WTC11 (cell line): ENCODE data around the gene RAB11FIP5. TPM values are rescaled to one million over a fixed set of nuclear protein-coding genes. Genes with fewer than 3 reads are reported as not detected.

Experiments used
- ATAC-seq: fragments of 200-7000 bp; cut with Tn5 transposase; 2 replicates; pipeline ENCODE4 v1.10.0; 2021; ENCODE audit warnings: mild to moderate bottlenecking, moderate library complexity
- CTCF ChIA-PET: fragments of 300-600 bp; sonication (Branson Sonifier 250); formaldehyde crosslinking; loops from one replicate; lab custom pipeline; 2021; ENCODE audit warnings: antibody characterized with exemption; lab: Charles Lee
- POLR2A ChIA-PET: fragments of 350-600 bp; sonication (Branson Sonifier 250); formaldehyde crosslinking; loops from one replicate; lab custom pipeline; 2021; ENCODE audit warnings: antibody characterized with exemption; lab: Charles Lee
- DNase-seq: peaks from one replicate; pipeline ENCODE4 v3.0.0; 2021; ENCODE audit warnings: low spot score
- H3K27ac Mint-ChIP-seq: 2 replicates; pipeline ENCODE4 v1.8.0; 2021; ENCODE audit warnings: mixed read lengths
- H3K27me3 Mint-ChIP-seq: 2 replicates; pipeline ENCODE4 v1.8.0; 2021; ENCODE audit warnings: low read depth, mild to moderate bottlenecking, moderate library complexity, mixed read lengths
- H3K36me3 Mint-ChIP-seq: 2 replicates; pipeline ENCODE4 v1.8.0; 2021; ENCODE audit warnings: mixed read lengths
- H3K4me1 Mint-ChIP-seq: 2 replicates; pipeline ENCODE4 v1.8.0; 2022; ENCODE audit warnings: mixed read lengths
- H3K4me3 Mint-ChIP-seq: 2 replicates; pipeline ENCODE4 v1.8.0; 2021; ENCODE audit warnings: mild to moderate bottlenecking, moderate library complexity, mixed read lengths
- H3K9me3 Mint-ChIP-seq: 2 replicates; pipeline ENCODE4 v1.8.0; 2021; ENCODE audit warnings: mixed read lengths
- ATF2 ChIP-seq: sonication (generic); formaldehyde crosslinking; IDR thresholded peaks from 2 replicates; pipeline ENCODE4 v1.8.1; 2022; ENCODE audit warnings: low read depth, missing genetic modification reagents, borderline replicate concordance
- ATF6 ChIP-seq: sonication (generic); formaldehyde crosslinking; IDR thresholded peaks from 2 replicates; pipeline ENCODE4 v1.8.1; 2023; ENCODE audit warnings: mild to moderate bottlenecking, missing genetic modification reagents
- E2F1 ChIP-seq: sonication (generic); formaldehyde crosslinking; IDR thresholded peaks from 2 replicates; pipeline ENCODE4 v1.8.0; 2022; ENCODE audit warnings: mild to moderate bottlenecking, missing genetic modification reagents
- E2F4 ChIP-seq: sonication (generic); formaldehyde crosslinking; IDR thresholded peaks from 2 replicates; pipeline ENCODE4 v1.8.1; 2022; ENCODE audit warnings: low read depth, mild to moderate bottlenecking, moderate library complexity, missing genetic modification reagents, borderline replicate concordance
- GTF2I ChIP-seq: fragments of 250-450 bp; sonication (Bioruptor Pico); conservative IDR thresholded peaks from 2 replicates; pipeline ENCODE4 v1.4.0; 2021; ENCODE audit warnings: mild to moderate bottlenecking
- HMGA2 ChIP-seq: fragments of 250-450 bp; sonication (Bioruptor Pico); IDR thresholded peaks from 2 replicates; pipeline ENCODE4 v1.4.0; 2021; ENCODE audit warnings: mild to moderate bottlenecking, moderate library complexity
- IRF1 ChIP-seq: sonication (generic); formaldehyde crosslinking; IDR thresholded peaks from 2 replicates; pipeline ENCODE4 v1.8.0; 2023; ENCODE audit warnings: missing genetic modification reagents
- MAX ChIP-seq: sonication (generic); formaldehyde crosslinking; IDR thresholded peaks from 2 replicates; pipeline ENCODE4 v1.8.0; 2022; ENCODE audit warnings: mild to moderate bottlenecking, missing genetic modification reagents
- MLX ChIP-seq: sonication (generic); formaldehyde crosslinking; IDR thresholded peaks from 2 replicates; pipeline ENCODE4 v1.8.1; 2023; ENCODE audit warnings: mild to moderate bottlenecking, missing genetic modification reagents, moderate library complexity
- NFE2L1 ChIP-seq: sonication (generic); formaldehyde crosslinking; IDR thresholded peaks from 2 replicates; pipeline ENCODE4 v1.8.1; 2023; ENCODE audit warnings: missing genetic modification reagents
- NFYB ChIP-seq: sonication (generic); formaldehyde crosslinking; conservative IDR thresholded peaks from 2 replicates; pipeline ENCODE4 v1.8.0; 2022; ENCODE audit warnings: low read depth, missing genetic modification reagents
- PREB ChIP-seq: sonication (generic); formaldehyde crosslinking; IDR thresholded peaks from 2 replicates; pipeline ENCODE4 v1.8.1; 2022; ENCODE audit warnings: mild to moderate bottlenecking, missing genetic modification reagents, moderate library complexity, borderline replicate concordance
- SP1 ChIP-seq: sonication (generic); formaldehyde crosslinking; conservative IDR thresholded peaks from 2 replicates; pipeline ENCODE4 v1.8.1; 2022; ENCODE audit warnings: missing genetic modification reagents
- TEAD4 ChIP-seq: sonication (generic); formaldehyde crosslinking; IDR thresholded peaks from 2 replicates; pipeline ENCODE4 v1.8.0; 2022; ENCODE audit warnings: mild to moderate bottlenecking, missing genetic modification reagents
- TP53 ChIP-seq: sonication (generic); formaldehyde crosslinking; IDR thresholded peaks from 2 replicates; pipeline ENCODE4 v1.8.1; 2023; ENCODE audit warnings: mild to moderate bottlenecking, missing genetic modification reagents
- ZNF121 ChIP-seq: sonication (generic); formaldehyde crosslinking; IDR thresholded peaks from 2 replicates; pipeline ENCODE4 v1.8.0; 2023; ENCODE audit warnings: missing genetic modification reagents
- ZNF396 ChIP-seq: fragments of 250-450 bp; sonication (Bioruptor Pico); IDR thresholded peaks from 2 replicates; pipeline ENCODE4 v1.8.0; 2021; ENCODE audit warnings: mild to moderate bottlenecking, moderate library complexity, borderline replicate concordance
- ZNF512 ChIP-seq: sonication (generic); formaldehyde crosslinking; IDR thresholded peaks from 2 replicates; pipeline ENCODE4 v1.8.1; 2022; ENCODE audit warnings: missing genetic modification reagents, borderline replicate concordance
- ZNF671 ChIP-seq: fragments of 250-450 bp; sonication (Bioruptor Pico); IDR thresholded peaks from 2 replicates; pipeline ENCODE4 v1.8.0; 2021; ENCODE audit warnings: mild to moderate bottlenecking
- total RNA-seq: library from RNA; stranded (reverse); gene quantifications from 3 replicates; pipeline ENCODE4 v1.2.3, GENCODE V29; 2021

Gene RAB11FIP5
- total RNA-seq, 1 experiment from 2014 or later, result 16.0 TPM

GRCh38 chr2:73100956-73101355 is 11.8 kb downstream of the RAB11FIP5 start (continued):
- TF ChIP-seq E2F4 (CRISPR knock-in tag) (no peak), GTF2I (CRISPR knock-in tag) (no peak)

- Mint-ChIP-seq H3K27me3 (no peaks in the 10 kb centered on the region), H3K9me3 (no peaks in the 10 kb centered on the region), H3K4me1 (peaks cover 27% of the 10 kb centered on the region), H3K4me3 (no peak overlapping the region), H3K27ac (no peak overlapping the region), H3K36me3 (no peaks in the 10 kb centered on the region)
- ChIA-PET POLR2A (interaction anchor here (0.6 kb wide), 1 partner anchor 1400 kb away, joined by 4 read pairs; no protein-coding TSS in a partner anchor), CTCF (interaction anchor here (0.8 to 1.8 kb wide), 5 partner anchors 14 to 212 kb away, joined by 3 to 10 read pairs (median 6); partner anchors contain the start of gene SPR)
- ATAC-seq (no peak), DNase-seq (no peak)
- TF ChIP-seq NFYB (CRISPR knock-in tag) (no peak), SP1 (CRISPR knock-in tag) (no peak), TP53 (CRISPR knock-in tag) (no peak), MLX (no peak), IRF1 (no peak), TEAD4 (CRISPR knock-in tag) (no peak), ATF2 (no peak), NFE2L1 (CRISPR knock-in tag) (no peak), ATF6 (CRISPR knock-in tag) (no peak), PREB (CRISPR knock-in tag) (no peak), ZNF671 (CRISPR knock-in tag) (no peak), HMGA2 (CRISPR knock-in tag) (no peak), E2F1 (CRISPR knock-in tag) (no peak), ZNF121 (CRISPR knock-in tag) (no peak)
These were observed 13.3 kb downstream of the RAB11FIP5 start for GRCh38 chr2:73099486-73099885.

- no peak overlapping the region for H3K27ac Mint-ChIP-seq
- CTCF ChIA-PET, result interaction anchor here (1.2 to 4.3 kb wide), 4 partner anchors 10 to 203 kb away, joined by 3 to 27 read pairs (median 6); no protein-coding TSS in a partner anchor
These were observed 16.8 kb downstream of the RAB11FIP5 start for GRCh38 chr2:73095910-73096309.

More at GRCh38 chr2:73095910-73096309, 16.8 kb downstream of the RAB11FIP5 start:
- DNase-seq (no peak), ATAC-seq (no peak)
- no peaks in the 10 kb centered on the region for H3K27me3 Mint-ChIP-seq
- no peaks in the 10 kb centered on the region; the same call in 1 of the 2 replicates for H3K4me1 Mint-ChIP-seq
- H3K9me3 Mint-ChIP-seq, result no peaks in the 10 kb centered on the region
- H3K36me3 Mint-ChIP-seq, result no peaks in the 10 kb centered on the region
- POLR2A ChIA-PET, result no interaction called here
- no peak overlapping the region for H3K4me3 Mint-ChIP-seq
- no peak for TF ChIP-seq MAX (CRISPR knock-in tag)
- no peak for TF ChIP-seq ZNF396
- TF ChIP-seq ZNF512 (CRISPR knock-in tag), result no peak
- no peak for TF ChIP-seq HMGA2 (CRISPR knock-in tag)
